HEK293T (cell line): ENCODE measurements around the gene ITGA3.

Experiments used
- CTCF ChIA-PET: fragments of 350-600 bp; formaldehyde crosslinking; extraction: SDS; loops from one replicate; lab custom pipeline; 2021; ENCODE audit warnings: antibody characterized with exemption, inconsistent platforms; lab: Yijun Ruan, JAX
- POLR2A ChIA-PET: fragments of 350-600 bp; formaldehyde crosslinking; extraction: SDS; loops from one replicate; lab custom pipeline; 2020; ENCODE audit warnings: antibody characterized with exemption, inconsistent platforms; lab: Yijun Ruan, JAX
- DNase-seq: peaks from one replicate; pipeline ENCODE4 v3.0.0; 2012; ENCODE audit warnings: mixed read lengths; ENCODE audit errors: extremely low spot score
- ARNT ChIP-seq: fragments of 450-650 bp; IDR thresholded peaks from 2 replicates; pipeline ENCODE4 v1.6.1; 2017; ENCODE audit warnings: mild to moderate bottlenecking
- BHLHE40 ChIP-seq: fragments of 450-650 bp; IDR thresholded peaks from 2 replicates; pipeline ENCODE4 v1.6.1; 2016; ENCODE audit warnings: mild to moderate bottlenecking, moderate library complexity, borderline replicate concordance
- CTBP1 ChIP-seq: fragments of 450-650 bp; IDR thresholded peaks from 2 replicates; pipeline ENCODE4 v1.6.1; 2016; ENCODE audit warnings: borderline replicate concordance
- ELF4 ChIP-seq: fragments of 450-650 bp; IDR thresholded peaks from 2 replicates; pipeline ENCODE4 v1.6.1; 2017; ENCODE audit warnings: antibody characterized with exemption
- FOXA1 ChIP-seq: fragments of 450-650 bp; IDR thresholded peaks from 2 replicates; pipeline ENCODE4 v1.6.1; 2016; ENCODE audit warnings: mild to moderate bottlenecking
- FOXK2 ChIP-seq: fragments of 450-650 bp; IDR thresholded peaks from 2 replicates; pipeline ENCODE4 v1.6.1; 2016; ENCODE audit warnings: mild to moderate bottlenecking
- FOXM1 ChIP-seq: fragments of 450-650 bp; IDR thresholded peaks from 2 replicates; pipeline ENCODE4 v1.6.1; 2017; ENCODE audit warnings: mild to moderate bottlenecking, borderline replicate concordance
- HDGF ChIP-seq: fragments of 450-650 bp; IDR thresholded peaks from 2 replicates; pipeline ENCODE4 v1.6.1; 2017; ENCODE audit warnings: antibody characterized with exemption, borderline replicate concordance
- L3MBTL2 ChIP-seq: fragments of 450-650 bp; conservative IDR thresholded peaks from 2 replicates; pipeline ENCODE4 v1.6.1; 2016; ENCODE audit warnings: mild to moderate bottlenecking
- LEF1 ChIP-seq: fragments of 450-650 bp; IDR thresholded peaks from 2 replicates; pipeline ENCODE4 v1.6.1; 2017; ENCODE audit warnings: mild to moderate bottlenecking, borderline replicate concordance
- NFRKB ChIP-seq: fragments of 450-650 bp; IDR thresholded peaks from 2 replicates; pipeline ENCODE4 v1.6.1; 2016; ENCODE audit warnings: mild to moderate bottlenecking, moderate library complexity
- PKNOX1 ChIP-seq: fragments of 450-650 bp; IDR thresholded peaks from 2 replicates; pipeline ENCODE4 v1.6.1; 2016
- SP1 ChIP-seq: fragments of 450-650 bp; IDR thresholded peaks from 2 replicates; pipeline ENCODE4 v1.6.1; 2017
- SUZ12 ChIP-seq: fragments of 450-650 bp; IDR thresholded peaks from 2 replicates; pipeline ENCODE4 v1.6.1; 2016; ENCODE audit warnings: mild to moderate bottlenecking
- TARDBP ChIP-seq: fragments of 450-650 bp; IDR thresholded peaks from 2 replicates; pipeline ENCODE4 v1.6.1; 2016
- ZNF384 ChIP-seq: fragments of 450-650 bp; IDR thresholded peaks from 2 replicates; pipeline ENCODE4 v1.6.1; 2016

ITGA3 gene

GRCh38 chr17:50137042-50137441, 81.1 kb downstream of the ITGA3 start:
- DNase-seq = no peak
- no peak for TF ChIP-seq FOXK2
- no peak for TF ChIP-seq L3MBTL2
- no peak for TF ChIP-seq NFRKB
- TF ChIP-seq SP1 = no peak
- no peak for TF ChIP-seq TARDBP
- TF ChIP-seq BHLHE40 = no peak
- TF ChIP-seq FOXM1 = no peak
- no peak for TF ChIP-seq ZNF384
- no peak for TF ChIP-seq SUZ12
- no peak for TF ChIP-seq HDGF
- TF ChIP-seq ARNT = no peak
- no peak for TF ChIP-seq LEF1
- no peak for TF ChIP-seq PKNOX1
- TF ChIP-seq FOXA1 = no peak
- no peak for TF ChIP-seq ELF4
- TF ChIP-seq CTBP1 = no peak
- ChIA-PET CTCF (interaction anchor here (0.7 to 1.4 kb wide), 3 partner anchors 9 to 33 kb away, joined by 3 to 4 read pairs (median 4); no protein-coding TSS in a partner anchor), POLR2A (interaction anchor here (0.6 to 1.5 kb wide), 4 partner anchors 14 to 41 kb away, joined by 3 to 8 read pairs (median 5); no protein-coding TSS in a partner anchor)

- DNase-seq = no peak
- ChIA-PET POLR2A (interaction anchor here (0.9 to 1.5 kb wide), 7 partner anchors 8 to 23 kb away, joined by 3 to 8 read pairs (median 4); no protein-coding TSS in a partner anchor), CTCF (interaction anchor here (0.9 to 2.3 kb wide), 7 partner anchors 13 to 81 kb away, joined by 3 to 6 read pairs (median 4); no protein-coding TSS in a partner anchor)
- TF ChIP-seq BHLHE40 = no peak
Measured at GRCh38 chr17:50139185-50139783, 83.4 kb downstream of the ITGA3 start.
